HCT116 (cell line): Measurements from ENCODE around the gene CNGA1. TPM values are rescaled to one million over a fixed set of nuclear protein-coding genes. Genes with fewer than 3 reads are reported as not detected.
"Not testable (repeated sequence)": the region's sequence is repeated elsewhere in the genome, so short reads cannot be mapped to it uniquely, and the experiment has no call there.

Experiments
- ATAC-seq: fragments of 200-7000 bp; cut with Tn5 transposase; 2 replicates; pipeline ENCODE4 v1.9.1; 2020; ENCODE audit warnings: mild to moderate bottlenecking, moderate library complexity
- BruUV-seq: library from RNA; stranded (reverse); fragments of 400-500 nt; replicated peaks from 2 replicates; lab custom pipeline; 2021; lab: Mats Ljungman, UMichigan
- CTCF ChIA-PET: fragments of 300-600 bp; sonication (Branson Sonifier 250); formaldehyde crosslinking; loops from one replicate; lab custom pipeline; 2021; ENCODE audit warnings: antibody characterized with exemption; lab: Charles Lee
- POLR2A ChIA-PET: fragments of 300-600, 350-600 bp; sonication (Branson Sonifier 250); formaldehyde crosslinking; loops from one replicate; lab custom pipeline; 2021; ENCODE audit warnings: antibody characterized with exemption; lab: Charles Lee
- RAD21 ChIA-PET, 2 experiments: fragments of 300-600 bp; sonication (Branson Sonifier 250); formaldehyde crosslinking; loops; one replicate each; lab custom pipeline; 2023; ENCODE audit warnings: low total read pairs in 2 of 2; ENCODE audit not compliant: uncharacterized antibody in 2 of 2, unreplicated experiment in 2 of 2, low non-redundant PET in 1 of 2; lab: Charles Lee
- DNase-seq: peaks from one replicate; pipeline ENCODE4 v3.0.0-alpha.2; 2010; ENCODE audit warnings: low read depth, low spot score
- H2AFZ ChIP-seq: fragments of 200-600 bp; shearing (Covaris generic), sonication (generic); 2 replicates; pipeline ENCODE4 v1.6.1; 2017; ENCODE audit warnings: low read depth, mixed run types, mixed read lengths, antibody characterized with exemption, low read length; ENCODE audit not compliant: poor library complexity, severe bottlenecking
- H3K27ac ChIP-seq: 2 replicates; pipeline ENCODE4 v1.5.1; 2012; ENCODE audit warnings: low read depth, low read length
- H3K27me3 ChIP-seq: fragments of 200-600 bp; sonication (generic); 2 replicates; pipeline ENCODE4 v1.6.1; 2016; ENCODE audit warnings: mixed run types, low read length, mixed read lengths; ENCODE audit not compliant: insufficient read depth
- H3K36me3 ChIP-seq, 2 experiments: fragments of 200-500 bp in 1 of 2; fragments of 200-600 bp in 1 of 2; sonication (Bioruptor generic) in 1 of 2; sonication (generic) in 1 of 2; 2 replicates each; pipeline versions ENCODE4 v1.5.1 to v1.6.1; 2014 to 2016; ENCODE audit warnings: low read length in 2 of 2, inconsistent platforms in 1 of 2, mixed read lengths in 1 of 2, mixed run types in 1 of 2; ENCODE audit not compliant: insufficient read depth in 2 of 2, control insufficient read depth in 1 of 2
- H3K4me1 ChIP-seq, 2 experiments: fragments of 200-600 bp in 1 of 2; sonication (generic) in 1 of 2; 2 replicates each; pipeline versions ENCODE4 v1.5.1 to v1.6.1; 2012 to 2017; ENCODE audit warnings: low read length in 2 of 2, inconsistent platforms in 1 of 2, mild to moderate bottlenecking in 1 of 2, mixed read lengths in 1 of 2, mixed run types in 1 of 2, moderate library complexity in 1 of 2; ENCODE audit not compliant: insufficient read depth in 2 of 2, control insufficient read depth in 1 of 2
- H3K4me2 ChIP-seq: fragments of 200-600 bp; sonication (generic); 2 replicates; pipeline ENCODE4 v1.6.1; 2017; ENCODE audit warnings: mixed run types, low read length, mixed read lengths
- H3K4me3 ChIP-seq, 2 experiments: fragments of 200-600 bp in 1 of 2; sonication (generic) in 1 of 2; replicated peaks in 1 of 2; 2 replicates each; pipeline ENCODE4 v1.5.1; 2011 to 2016; ENCODE audit warnings: low read length in 2 of 2, control low read depth in 1 of 2, low read depth in 1 of 2, mild to moderate bottlenecking in 1 of 2, mixed read lengths in 1 of 2, mixed run types in 1 of 2
- H3K79me2 ChIP-seq: fragments of 200-600 bp; sonication (generic); 2 replicates; pipeline ENCODE4 v1.6.1; 2017; ENCODE audit warnings: mild to moderate bottlenecking, mixed run types, low read length, moderate library complexity, mixed read lengths; ENCODE audit not compliant: insufficient read depth
- H3K9ac ChIP-seq: fragments of 200-600 bp; sonication (generic); 2 replicates; pipeline ENCODE4 v1.6.1; 2016; ENCODE audit warnings: low read length, mixed read lengths
- H3K9me2 ChIP-seq: fragments of 200-600 bp; sonication (generic), shearing (Covaris generic); 2 replicates; pipeline ENCODE4 v1.6.1; 2017; ENCODE audit warnings: mixed run types, mild to moderate bottlenecking, moderate library complexity; ENCODE audit not compliant: insufficient read depth
- H3K9me3 ChIP-seq, 2 experiments: fragments of 200-500 bp in 1 of 2; fragments of 200-600 bp in 1 of 2; sonication (Bioruptor generic) in 1 of 2; sonication (generic) in 1 of 2; 2 replicates each; pipeline ENCODE4 v1.6.1; 2014 to 2017; ENCODE audit warnings: low read length in 2 of 2, mixed read lengths in 2 of 2, inconsistent platforms in 1 of 2, low read depth in 1 of 2, mild to moderate bottlenecking in 1 of 2, mixed run types in 1 of 2, moderate library complexity in 1 of 2; ENCODE audit not compliant: control insufficient read depth in 1 of 2, insufficient read depth in 1 of 2
- H4K20me1 ChIP-seq: fragments of 200-600 bp; sonication (generic), shearing (Covaris generic); 2 replicates; pipeline ENCODE4 v1.6.1; 2017; ENCODE audit warnings: mixed run types, mild to moderate bottlenecking, moderate library complexity; ENCODE audit not compliant: insufficient read depth
- ATF3 ChIP-seq: IDR thresholded peaks from 2 replicates; pipeline ENCODE4 v1.6.1; 2012
- CTCF ChIP-seq, 3 experiments: fragments of 200-600 bp in 1 of 3; sonication (generic) in 1 of 3; IDR thresholded peaks in 2 of 3; conservative IDR thresholded peaks in 1 of 3; 2 replicates each; pipeline ENCODE4 v1.5.1; 2012 to 2017; ENCODE audit warnings: low read depth in 2 of 3, low read length in 2 of 3, antibody characterized with exemption in 1 of 3, borderline replicate concordance in 1 of 3, control low read depth in 1 of 3, mild to moderate bottlenecking in 1 of 3, mixed read lengths in 1 of 3, mixed run types in 1 of 3, moderate library complexity in 1 of 3; ENCODE audit not compliant: insufficient read depth in 1 of 3
- ELF1 ChIP-seq: IDR thresholded peaks from 2 replicates; pipeline ENCODE4 v1.6.1; 2012; ENCODE audit warnings: low read depth, borderline replicate concordance
- EZH2phosphoT487 ChIP-seq: fragments of 200-600 bp; IDR thresholded peaks from 2 replicates; pipeline ENCODE4 v1.6.1; 2018; ENCODE audit warnings: antibody characterized with exemption, borderline replicate concordance
- FOSL1 ChIP-seq: IDR thresholded peaks from 2 replicates; pipeline ENCODE4 v1.6.1; 2012; ENCODE audit warnings: low read depth
- POLR2AphosphoS5 ChIP-seq: IDR thresholded peaks from 2 replicates; pipeline ENCODE4 v1.6.1; 2011; ENCODE audit warnings: mild to moderate bottlenecking, low read depth, low read length, moderate library complexity
- REST ChIP-seq: IDR thresholded peaks from 2 replicates; pipeline ENCODE4 v1.6.1; 2012; ENCODE audit warnings: low read depth
- SP1 ChIP-seq: IDR thresholded peaks from 2 replicates; pipeline ENCODE4 v1.6.1; 2012; ENCODE audit warnings: low read depth
- SRF ChIP-seq: IDR thresholded peaks from 2 replicates; pipeline ENCODE4 v1.6.1; 2012; ENCODE audit warnings: low read depth
- YY1 ChIP-seq: IDR thresholded peaks from 2 replicates; pipeline ENCODE4 v1.6.1; 2011; ENCODE audit warnings: low read length, low read depth, moderate library complexity, mild to moderate bottlenecking; ENCODE audit not compliant: insufficient replicate concordance; ENCODE audit errors: extremely low read depth
- ZBTB33 ChIP-seq: IDR thresholded peaks from 2 replicates; pipeline ENCODE4 v1.6.1; 2011; ENCODE audit warnings: mild to moderate bottlenecking, low read length, moderate library complexity; ENCODE audit not compliant: insufficient replicate concordance; ENCODE audit errors: extremely low read depth
- ZFX ChIP-seq: fragments of 450-650 bp; IDR thresholded peaks from 2 replicates; pipeline ENCODE4 v1.6.1; 2017
- intact Hi-C: fragments of 100-400 bp; cut with micrococcal nuclease; formaldehyde crosslinking; loops from 2 replicates; pipeline ENCODE4 v1.10.0; 2022
- total RNA-seq: library from RNA; stranded (reverse); gene quantifications from one replicate; pipeline ENCODE4 v1.2.1, GENCODE V29; 2021; ENCODE audit not compliant: unreplicated experiment

Gene CNGA1
- total RNA-seq, 1 experiment from 2014 or later: 2.1 TPM

GRCh38 chr4:47917163-47917562 lies 99.3 kb downstream of the CNGA1 start:
- H3K4me1 ChIP-seq, RAD21 ChIA-PET, BruUV-seq, H2AFZ ChIP-seq, H3K27ac ChIP-seq, H3K4me2 ChIP-seq, H3K9ac ChIP-seq, H3K9me3 ChIP-seq, H3K4me3 ChIP-seq, POLR2A ChIA-PET, CTCF ChIA-PET, H4K20me1 ChIP-seq, H3K36me3 ChIP-seq, intact Hi-C loops, DNase-seq, H3K9me2 ChIP-seq, H3K27me3 ChIP-seq, ATAC-seq: not testable (repeated sequence)
- peaks cover 20% of the 10 kb centered on the region for H3K79me2 ChIP-seq

GRCh38 chr4:47915378-47915777 lies 101.1 kb downstream of the CNGA1 start:
- H2AFZ ChIP-seq: peak overlapping the region; percentile 95
- H3K79me2 ChIP-seq: peaks cover 38% of the 10 kb centered on the region
- ChIA-PET CTCF (no interaction called here), RAD21 (no interaction called here), POLR2A (interaction anchor here (1.4 kb wide), 1 partner anchor 11 kb away, joined by 4 read pairs; no protein-coding TSS in a partner anchor)
- H4K20me1 ChIP-seq: peaks cover 6% of the 10 kb centered on the region; the same call in 1 of the 2 replicates
- peaks cover 0 to 10% of the 10 kb centered on the region in 2 experiments; a peak in 3 of 4 replicates for H3K4me1 ChIP-seq
- no peaks in the 10 kb centered on the region for H3K9me3 ChIP-seq
- no TSS peak for BruUV-seq
- H3K27ac ChIP-seq: no peak overlapping the region
- no peaks in the 10 kb centered on the region for H3K27me3 ChIP-seq
- H3K9me2 ChIP-seq: no peaks in the 10 kb centered on the region
- ATAC-seq (no peak), DNase-seq (no peak)
- peaks cover 0 to 7% of the 10 kb centered on the region in 2 experiments; a peak in 1 of 4 replicates for H3K36me3 ChIP-seq
- no peak overlapping the region; a peak in 1 of 4 replicates for H3K4me3 ChIP-seq
- peak overlapping the region; percentile 85 for H3K4me2 ChIP-seq
- no peak overlapping the region for H3K9ac ChIP-seq
- intact Hi-C loops: no loop called here
- no peak for TF ChIP-seq EZH2phosphoT487
- no peak for TF ChIP-seq ELF1
- TF ChIP-seq ZFX: no peak
- no peak for TF ChIP-seq REST
- no peak for TF ChIP-seq POLR2AphosphoS5
- TF ChIP-seq FOSL1: no peak
- no peak for TF ChIP-seq ZBTB33
- TF ChIP-seq SP1: no peak
- no peak for TF ChIP-seq CTCF (IDR thresholded peaks at IDR 0.05 in 2 of 3, conservative IDR thresholded peaks at IDR 0.05 in 1 of 3; ENCODE audit: borderline replicate concordance in 1 of 3, insufficient read depth in 1 of 3, low read depth in 2 of 3, low read length in 2 of 3)
- no peak for TF ChIP-seq SRF
- no peak for TF ChIP-seq ATF3
- no peak for TF ChIP-seq YY1
